GM21576 (cell line): ENCODE data around the gene CACNA1H.

Experiments
- ATAC-seq: cut with Tn5 transposase; IDR thresholded peaks from one replicate; pipeline ENCODE4 v1.9.1; 2021; ENCODE audit warnings: mild to moderate bottlenecking, moderate library complexity; ENCODE audit not compliant: unreplicated experiment

Gene CACNA1H

DNA sequence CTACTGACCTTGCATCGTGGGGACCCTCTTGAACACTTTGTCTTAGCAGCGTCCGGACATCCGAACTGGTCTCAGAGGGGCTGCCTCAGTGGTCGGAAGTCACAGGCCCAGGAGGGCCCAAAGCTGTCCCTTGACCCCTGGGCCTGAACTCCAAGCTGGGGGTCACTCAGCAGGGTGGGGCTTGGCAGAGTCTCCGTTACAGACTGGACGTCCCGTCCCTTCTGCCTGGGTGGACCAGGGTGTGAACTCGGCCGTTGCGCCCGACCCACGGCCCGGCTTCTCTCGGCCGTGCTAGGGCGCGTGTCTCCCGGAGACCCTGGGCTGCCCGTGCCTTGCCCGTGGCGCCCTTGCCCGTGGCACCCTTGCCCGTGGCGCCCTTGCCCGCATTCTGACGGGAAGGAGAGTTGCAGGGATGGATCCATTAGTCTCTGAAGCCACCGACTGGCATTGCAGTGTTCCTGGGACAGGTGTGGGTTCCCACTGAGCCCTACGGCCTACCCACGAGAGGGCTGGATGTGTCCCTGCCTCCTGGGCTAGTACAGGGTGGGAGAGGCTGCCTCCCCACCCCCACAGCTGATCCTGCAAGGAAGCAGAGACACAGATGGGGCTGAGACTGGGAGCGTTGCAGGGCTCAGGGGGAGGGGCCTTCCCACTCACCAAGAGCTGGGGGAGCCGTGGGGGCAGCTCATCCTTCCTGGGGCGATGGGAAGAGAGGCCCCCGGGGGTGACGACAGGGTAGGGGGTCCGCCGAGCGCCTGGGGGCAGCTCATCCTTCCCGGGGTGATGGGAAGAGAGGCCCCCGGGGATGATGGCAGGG is 4.9 kb downstream of the CACNA1H start:
- ATAC-seq = no peak

DNA sequence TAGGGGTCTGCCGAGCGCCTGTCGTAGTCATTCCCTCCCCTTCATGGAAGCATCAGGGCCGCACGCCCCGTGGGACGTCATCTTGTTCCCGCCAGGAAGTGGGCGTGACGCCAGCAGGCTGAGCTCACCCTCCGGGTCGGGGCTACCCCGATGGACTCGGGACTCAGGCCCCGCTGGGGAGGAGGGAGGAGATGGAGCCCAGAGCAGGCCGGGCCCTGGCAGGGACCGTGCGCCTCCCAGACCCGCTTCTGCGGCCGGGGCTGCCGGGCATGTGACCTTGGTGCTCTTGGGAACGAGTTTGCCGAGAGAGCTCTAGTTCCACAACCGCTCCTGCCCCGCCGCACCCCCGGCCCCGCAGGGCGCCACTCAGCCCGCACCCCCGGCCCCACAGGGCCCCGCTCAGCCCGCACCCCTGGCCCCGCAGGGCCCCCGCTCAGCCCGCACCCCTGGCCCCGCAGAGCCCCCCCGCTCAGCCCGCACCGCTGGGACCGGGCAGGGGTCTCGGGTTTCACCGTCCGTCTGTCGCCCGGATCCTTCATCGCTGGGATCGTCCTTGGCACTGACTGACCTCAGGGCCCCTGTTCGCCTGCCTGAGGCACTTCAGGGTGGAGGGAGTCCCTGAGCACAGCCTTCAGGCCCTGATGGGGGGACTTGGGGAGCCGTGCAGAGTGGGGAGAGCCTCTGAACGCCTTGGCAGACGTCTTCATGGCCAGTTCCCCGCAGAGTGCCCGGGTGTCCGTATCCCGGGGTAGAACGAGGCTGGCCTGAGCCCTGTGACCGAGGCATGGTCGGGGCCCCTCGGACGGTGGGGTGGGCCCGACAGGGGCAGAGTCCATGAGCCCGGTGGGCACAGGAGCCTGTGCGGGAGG is 5.8 kb downstream of the CACNA1H start:
- ATAC-seq = no peak

DNA sequence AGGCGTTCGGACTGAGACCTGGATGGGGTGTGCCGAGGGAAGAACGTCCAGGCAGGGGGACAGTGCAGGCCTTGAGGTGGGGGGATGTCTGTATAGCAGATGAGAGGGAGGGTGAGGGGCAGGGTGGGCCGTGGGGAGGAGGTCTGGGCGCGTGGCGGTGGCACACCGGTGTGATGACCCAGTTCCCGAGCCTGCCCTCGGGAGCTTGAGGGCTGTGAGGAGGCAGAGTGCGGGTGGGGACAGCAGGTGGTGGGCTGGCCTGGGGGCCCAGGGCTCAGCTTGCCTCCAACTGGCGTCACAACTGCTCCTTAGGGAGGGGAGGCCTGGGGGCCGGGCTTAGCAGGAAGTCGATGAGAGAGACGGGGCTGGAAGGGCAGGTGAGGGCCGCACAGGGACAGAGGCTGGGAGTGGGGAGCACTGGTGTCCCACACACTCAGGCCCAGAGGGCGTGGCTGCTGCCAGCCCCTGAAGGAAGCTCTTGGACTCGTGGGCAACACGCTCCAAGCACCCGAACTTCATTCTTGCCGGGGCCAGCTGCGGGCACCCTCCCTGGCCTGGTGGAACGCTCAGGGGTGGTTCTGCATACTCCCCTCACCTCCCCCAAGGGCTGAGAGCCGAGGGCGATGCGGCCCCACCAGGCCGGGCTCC is 6.5 kb downstream of the CACNA1H start:
- no peak for ATAC-seq

DNA sequence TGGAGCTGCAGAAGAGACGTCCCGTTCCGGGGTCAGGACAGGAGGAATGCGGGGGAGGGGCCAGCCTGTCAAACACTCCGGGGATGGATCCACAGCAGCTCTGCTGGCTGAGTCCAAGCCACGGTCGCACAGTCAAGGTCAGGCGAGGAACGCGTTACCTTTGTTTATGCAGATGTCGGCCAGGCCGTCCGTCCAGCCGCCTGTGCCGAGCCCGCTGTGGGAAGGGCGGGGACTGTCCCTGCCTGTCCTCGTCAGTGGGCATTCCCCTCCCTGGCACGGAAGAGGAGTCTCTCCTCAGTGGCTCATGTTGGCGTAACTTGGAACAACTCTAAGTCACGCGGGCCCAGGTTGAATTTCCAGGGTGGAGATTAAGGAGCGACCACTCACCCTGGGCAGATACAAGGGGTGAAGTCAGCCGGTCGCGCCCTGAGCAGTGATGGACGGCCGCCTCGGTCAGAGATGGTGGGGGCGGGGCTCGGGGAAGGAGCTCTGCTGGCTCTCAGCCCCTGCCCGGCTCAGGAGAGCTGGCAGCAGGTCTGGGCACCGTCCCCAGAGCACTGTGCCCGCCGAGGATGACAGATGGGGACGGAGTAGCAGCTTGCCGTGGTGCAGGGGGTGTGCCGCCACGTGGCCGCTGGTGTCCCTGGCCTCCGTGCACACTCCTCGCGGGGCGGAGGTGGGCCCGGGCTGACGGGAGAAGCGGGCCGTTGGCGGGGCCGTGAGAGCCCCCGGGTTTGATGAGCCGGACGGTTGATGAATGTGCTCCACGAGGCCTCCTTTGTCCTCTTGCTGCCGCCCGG is 7.3 kb downstream of the CACNA1H start:
- no peak for ATAC-seq

DNA sequence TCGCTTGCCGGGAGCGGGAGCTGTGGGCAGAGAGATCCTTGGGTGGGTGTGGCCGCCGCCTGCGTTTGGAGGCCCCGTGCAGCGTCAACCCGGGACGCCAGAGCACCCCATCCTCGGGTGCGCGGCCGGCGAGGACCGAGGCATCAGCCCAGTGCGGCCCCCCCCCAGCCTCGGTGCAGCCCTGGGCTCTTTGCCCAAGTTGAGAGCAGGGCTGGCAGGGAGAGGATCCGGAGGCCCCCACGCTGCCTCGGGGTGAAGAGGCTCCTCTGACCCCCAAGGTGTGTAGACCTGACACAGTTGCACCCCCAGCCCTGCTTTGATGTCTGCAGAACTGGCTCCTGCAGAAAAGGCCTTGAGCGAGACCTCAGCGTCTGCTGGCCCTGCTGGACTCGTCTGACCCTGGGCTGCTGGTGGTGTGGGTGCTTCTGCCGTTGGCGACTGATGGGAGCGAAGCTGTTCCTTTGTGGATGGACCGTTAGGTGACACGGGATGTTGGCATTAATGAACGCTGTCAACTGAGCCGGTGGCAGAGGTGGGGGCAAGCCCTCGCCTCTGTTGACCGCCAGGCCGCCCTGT is 8.0 kb downstream of the CACNA1H start:
- no peak for ATAC-seq

DNA sequence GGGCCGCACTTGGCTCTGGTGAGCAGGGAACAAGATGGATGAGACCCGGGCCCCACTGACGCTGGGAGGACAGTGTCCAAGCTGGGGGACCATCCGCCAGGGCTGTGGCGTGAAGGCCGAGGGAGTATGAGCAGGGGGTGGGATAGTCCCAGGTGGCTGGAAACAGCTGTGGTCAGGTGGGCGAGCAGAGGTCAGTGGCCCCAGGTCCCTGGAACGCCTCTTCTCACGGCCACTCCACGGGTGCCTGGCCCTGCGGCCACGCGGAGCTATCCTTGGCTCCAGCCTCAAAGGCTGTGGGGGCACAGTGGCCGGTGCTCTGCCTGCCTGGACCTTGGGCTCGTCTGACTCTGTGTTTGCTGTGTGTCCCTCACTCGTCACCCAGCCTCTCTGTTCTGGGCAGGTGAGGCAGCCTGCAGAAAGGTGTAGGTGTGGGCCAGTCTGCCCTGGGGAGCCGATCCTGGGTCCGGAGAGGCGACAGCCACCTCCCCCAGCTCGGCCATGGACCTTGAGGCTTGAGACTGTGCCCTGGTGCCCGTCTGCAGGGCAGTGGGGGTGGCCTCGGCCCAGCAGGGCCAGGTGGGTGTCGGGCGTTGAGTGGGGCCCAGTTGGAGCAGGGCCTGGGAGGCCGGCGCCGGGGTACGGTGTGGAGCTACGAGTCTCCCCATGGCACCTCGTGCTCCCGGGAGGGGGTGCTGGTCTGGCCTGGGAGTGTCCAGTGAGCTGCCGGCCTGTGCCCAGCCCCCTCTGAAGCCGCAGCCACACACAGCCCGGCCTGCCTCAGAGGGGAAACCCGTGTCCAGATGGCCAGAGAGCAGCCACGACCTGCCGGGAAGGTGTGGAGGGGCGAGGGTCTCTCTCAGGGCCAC is 10.0 kb downstream of the CACNA1H start:
- no peak for ATAC-seq

DNA sequence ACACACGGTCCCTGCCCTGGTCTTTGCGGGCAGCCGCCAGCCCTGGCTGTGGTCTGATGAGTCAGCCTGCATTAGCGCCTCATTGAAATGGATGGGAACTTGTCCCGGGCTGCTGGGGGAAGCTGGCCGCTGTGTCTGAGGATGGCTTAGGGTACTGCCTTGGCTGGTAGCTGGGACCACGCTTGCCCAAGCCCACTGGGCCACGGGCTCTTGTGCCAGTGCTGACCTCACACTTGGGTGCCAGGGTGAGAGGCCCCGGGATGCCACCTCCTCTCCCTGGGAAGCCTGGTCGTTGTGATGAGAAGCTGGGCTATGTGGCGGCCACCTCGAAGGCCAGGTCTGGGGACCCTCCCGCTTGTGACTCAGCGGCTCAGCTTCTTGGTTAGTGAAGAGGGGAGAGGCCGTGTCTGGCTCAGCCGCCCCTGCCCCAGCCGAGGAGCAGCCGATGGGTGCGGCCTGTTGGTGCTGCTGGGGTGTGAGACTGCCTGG is 10.7 kb downstream of the CACNA1H start:
- ATAC-seq = no peak

DNA sequence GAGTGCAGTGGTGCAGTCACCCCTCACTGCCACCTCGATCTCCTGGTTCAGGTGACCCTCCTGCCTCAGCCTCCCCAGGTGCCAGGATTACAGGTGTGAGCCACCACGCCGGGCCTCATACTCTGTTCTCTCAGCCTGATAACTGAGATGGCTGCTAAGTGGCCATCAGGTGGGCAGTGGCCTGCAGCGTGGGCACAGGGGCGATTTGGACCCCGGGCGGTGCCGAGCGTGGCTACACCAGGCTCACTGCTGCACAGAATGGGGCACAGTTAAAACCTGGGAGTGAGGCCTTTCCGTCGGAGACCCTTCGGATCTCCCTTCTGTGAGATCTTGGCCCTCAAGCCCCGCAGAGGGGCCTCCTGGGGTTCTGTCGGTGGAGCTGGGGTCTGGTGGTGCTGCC is 11.5 kb downstream of the CACNA1H start:
- ATAC-seq = no peak

DNA sequence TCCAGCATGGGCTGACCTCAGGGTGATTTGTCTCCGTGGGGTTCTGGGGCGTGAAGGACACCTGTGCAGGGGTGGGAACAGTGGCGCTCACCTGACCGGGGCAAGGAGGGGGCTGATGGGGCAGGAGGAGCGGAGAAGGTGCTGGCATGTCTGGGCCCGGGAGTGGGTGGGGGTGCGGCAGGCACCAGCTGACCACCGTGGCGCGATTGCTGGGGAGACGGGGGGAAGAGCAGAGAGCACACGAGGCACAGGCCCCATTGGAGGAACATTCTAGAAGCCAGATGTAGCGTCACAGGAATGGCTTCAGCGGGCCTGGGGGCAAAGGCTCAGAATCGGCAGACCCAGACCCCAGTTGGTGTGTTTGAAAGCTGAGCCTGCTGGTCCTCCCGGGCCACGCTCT is 12.1 kb downstream of the CACNA1H start:
- no peak for ATAC-seq

DNA sequence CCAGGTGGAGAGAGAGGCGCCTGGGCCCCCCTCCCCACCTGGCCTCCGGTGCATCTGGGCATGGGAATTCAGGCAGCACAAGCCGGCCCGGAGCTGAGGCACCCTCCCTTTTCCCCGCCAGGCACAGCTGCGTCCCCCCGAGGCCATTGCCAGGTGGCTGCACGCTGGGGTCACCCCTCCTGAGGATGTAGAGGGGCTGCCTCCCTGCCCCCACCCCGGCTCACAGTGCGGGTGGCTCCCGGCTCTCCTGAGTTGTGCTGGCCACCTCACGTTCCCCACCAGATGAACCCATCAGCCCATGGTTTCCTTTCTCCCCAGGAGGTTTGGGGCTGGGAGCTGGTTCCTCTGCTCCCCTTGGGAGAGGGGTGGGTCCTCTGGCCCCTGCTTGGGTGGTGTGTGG is 12.6 kb downstream of the CACNA1H start:
- no peak for ATAC-seq

DNA sequence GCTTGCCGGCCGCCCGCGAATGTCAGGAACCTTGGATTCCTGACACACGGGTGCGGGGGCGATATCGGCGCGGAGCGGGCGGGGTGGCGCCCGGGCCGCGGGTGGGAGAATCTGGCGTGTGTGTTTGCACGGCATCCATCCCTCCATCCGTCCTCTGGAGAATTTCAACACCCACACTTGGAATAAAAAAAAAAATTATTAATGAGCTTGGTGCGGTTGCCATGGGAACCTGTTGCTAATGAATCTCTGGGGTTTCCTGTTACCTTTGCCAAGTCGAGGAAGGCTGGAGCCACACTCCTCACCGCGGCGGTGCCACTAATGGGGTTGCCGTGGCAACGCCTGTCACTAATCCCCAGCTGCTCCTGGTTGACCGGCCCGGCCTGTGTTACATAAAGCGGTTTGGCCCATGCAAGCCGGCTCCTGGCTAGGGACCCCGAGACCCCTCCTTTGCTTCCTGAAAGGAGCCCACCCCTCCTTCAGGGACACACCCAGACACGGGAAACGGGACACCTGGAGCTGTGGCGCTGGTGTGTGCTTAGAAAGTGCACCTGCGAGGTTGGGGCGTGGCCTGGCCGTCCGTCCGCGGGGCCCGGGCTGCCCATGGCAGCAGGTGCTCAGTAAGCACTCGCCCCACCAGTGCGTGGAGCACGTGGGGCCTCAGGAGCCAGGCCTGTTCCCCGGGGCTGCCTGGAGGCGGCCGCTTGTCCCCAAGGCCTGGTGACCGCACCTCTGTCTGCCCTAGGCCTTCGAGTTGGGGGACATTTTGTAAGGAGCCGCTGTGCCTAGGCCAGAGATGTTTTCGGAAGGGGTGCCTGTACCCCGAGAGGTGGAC is 14.6 kb downstream of the CACNA1H start:
- no peak for ATAC-seq

DNA sequence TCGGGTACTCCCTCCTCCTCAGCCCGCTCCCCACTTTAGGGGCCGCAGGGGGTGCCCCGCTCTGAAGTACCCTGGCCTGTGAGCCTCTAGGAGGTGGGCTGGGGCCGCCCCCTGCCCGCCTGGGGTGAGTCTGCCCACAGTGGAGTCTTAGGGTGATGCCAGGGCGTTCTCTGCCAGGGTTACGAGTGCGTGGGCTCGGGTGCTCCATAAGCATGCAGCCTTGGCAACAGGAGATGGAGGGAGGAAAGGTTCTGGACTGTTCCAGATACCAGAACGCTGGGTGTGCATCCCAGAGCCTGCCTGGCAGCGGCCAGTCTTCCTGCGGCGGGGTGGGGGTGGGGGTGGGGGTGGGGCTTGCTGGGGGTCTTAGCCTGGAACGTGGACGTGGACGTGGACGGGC is 15.9 kb downstream of the CACNA1H start:
- ATAC-seq = no peak

DNA sequence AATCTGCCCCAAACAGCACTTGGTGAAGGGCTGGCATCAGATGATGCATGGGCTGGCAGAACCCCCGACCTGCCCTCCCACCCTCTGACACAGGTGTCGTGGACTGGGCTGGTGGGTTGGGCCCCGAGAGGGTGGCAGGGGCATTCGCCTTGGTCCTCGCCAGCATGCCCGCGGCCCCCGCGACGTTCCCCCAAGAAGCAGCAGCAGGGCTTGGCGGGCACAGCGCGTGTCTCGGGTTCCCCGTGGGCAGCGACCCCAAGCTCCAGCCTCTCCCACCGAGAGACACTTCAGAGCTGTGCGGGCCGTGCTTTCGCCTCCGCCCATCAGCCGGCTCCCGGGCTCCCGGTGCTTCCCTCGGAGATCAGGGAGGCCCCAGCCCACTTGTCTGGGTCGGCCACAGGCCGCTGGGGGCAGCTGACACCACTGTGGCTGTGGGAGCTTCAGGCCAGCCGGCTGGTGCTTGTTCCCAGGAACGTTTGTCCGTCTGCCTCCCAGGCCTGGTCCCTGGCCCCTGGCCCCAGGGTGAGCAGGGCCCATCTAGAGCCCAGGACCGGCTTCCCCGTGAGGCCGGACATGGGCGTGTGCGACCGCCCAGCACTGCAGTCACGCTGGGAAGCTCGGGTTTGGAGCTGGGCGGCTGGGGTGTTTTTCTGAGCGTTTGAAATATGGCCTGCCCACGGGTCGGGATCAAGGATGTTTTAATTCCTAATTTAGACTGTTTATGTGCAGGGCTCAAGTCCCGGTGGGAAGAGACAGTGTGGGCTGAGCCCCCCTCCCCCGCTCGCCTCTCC is 16.6 kb downstream of the CACNA1H start:
- no peak for ATAC-seq

DNA sequence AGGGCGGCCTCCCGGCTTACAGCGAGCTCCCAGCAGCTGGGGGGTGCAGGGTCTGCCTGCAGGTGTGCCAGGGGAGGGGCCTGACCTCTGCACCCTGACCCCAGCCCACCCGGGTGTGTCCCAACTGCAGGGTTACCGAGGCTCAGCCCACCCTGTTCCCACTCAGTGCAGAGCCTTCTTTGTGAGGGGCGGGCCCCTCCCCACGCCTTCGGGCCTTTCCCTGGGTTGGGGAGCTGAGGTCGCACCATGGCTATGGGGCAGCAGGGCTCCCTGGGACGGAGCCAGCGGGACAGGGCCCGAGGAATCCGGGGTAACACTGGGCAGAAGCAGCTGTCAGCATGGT is 17.1 kb downstream of the CACNA1H start:
- no peak for ATAC-seq

DNA sequence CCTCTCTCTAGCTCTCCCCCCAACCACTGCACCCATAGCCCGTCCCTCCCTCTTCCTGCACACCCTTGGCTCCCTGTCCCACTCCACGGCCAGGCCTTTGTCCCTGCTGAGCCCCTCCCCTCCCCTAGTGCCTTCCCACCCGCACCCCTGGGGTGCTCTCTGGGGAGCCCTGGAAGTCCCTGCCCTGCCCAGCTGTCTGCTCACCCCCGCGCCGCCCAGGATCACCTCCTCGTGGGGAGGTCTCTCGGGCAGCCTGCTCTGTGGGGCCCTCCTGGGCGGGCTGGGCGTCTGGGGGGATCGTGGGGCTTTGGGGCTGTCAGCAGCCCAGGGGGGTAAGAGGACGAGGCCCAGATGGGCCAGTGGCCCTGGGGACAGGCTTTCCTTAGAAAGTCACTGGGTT is 18.1 kb downstream of the CACNA1H start:
- ATAC-seq = no peak

DNA sequence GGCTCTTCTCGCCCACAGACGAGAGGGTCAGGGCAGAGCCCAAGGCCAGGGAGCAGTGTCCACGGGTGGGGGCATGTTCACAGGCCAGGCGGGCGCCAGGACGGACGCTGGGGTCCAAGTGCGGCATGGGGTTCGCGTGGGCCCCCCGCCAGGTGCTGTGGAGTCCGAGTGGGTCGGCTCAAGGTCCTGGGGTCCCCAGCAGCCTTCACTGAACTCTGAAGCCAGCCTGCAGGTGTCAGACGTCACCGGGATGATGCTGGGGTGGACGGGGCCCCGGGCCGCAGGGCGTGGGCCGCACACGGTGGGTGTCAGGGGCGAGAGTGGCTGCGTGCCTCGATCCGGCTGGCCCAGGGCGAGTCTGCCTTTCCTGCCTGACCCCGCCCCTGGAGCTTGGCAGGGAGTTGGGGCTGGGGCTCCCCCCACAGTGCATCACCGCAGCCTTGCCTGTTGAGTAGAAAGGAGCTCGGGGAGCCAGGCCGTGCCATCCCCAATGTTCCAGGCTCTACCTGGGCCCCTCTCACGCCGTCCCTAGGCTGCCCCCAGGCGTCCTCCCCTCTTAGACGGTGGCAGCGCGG is 19.0 kb downstream of the CACNA1H start:
- ATAC-seq = no peak

DNA sequence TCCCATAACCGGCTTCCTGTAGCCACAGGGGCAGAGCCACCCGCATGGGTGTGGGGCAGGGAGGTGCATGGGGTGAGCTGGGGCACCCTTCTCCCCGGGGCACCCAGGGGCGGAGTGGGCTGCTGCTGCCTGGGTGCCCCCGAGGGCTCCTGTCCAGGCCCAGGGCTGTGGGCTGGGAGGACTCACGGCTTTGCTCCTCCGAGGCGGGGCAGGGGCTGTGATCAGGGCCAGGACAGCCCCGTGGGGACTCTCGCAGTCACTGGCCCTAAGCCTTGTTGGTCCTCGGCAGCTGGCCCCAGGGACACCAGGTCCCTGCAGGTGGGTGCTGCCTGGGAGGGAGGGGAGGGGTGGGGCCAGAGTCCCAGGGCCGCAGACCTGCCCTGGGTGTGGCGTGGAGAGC is 19.7 kb downstream of the CACNA1H start:
- no peak for ATAC-seq
